ENCODE results near the gene PCDHGA7.
"Not testable (repeated sequence)": the region's sequence is repeated elsewhere in the genome, so short reads cannot be mapped to it uniquely, and the experiment has no call there.

The PCDHGA7 gene

GRCh38 chr5:141382469-141383294 lies at the start of gene PCDHGA7:
PCDHGA7 (plus strand) TSS chr5:141382742; CDS start chr5:141382900, 158 bp downstream.
- no peak for DNase-seq (ENCODE audit: low read depth in 3 of 3)

DNA sequence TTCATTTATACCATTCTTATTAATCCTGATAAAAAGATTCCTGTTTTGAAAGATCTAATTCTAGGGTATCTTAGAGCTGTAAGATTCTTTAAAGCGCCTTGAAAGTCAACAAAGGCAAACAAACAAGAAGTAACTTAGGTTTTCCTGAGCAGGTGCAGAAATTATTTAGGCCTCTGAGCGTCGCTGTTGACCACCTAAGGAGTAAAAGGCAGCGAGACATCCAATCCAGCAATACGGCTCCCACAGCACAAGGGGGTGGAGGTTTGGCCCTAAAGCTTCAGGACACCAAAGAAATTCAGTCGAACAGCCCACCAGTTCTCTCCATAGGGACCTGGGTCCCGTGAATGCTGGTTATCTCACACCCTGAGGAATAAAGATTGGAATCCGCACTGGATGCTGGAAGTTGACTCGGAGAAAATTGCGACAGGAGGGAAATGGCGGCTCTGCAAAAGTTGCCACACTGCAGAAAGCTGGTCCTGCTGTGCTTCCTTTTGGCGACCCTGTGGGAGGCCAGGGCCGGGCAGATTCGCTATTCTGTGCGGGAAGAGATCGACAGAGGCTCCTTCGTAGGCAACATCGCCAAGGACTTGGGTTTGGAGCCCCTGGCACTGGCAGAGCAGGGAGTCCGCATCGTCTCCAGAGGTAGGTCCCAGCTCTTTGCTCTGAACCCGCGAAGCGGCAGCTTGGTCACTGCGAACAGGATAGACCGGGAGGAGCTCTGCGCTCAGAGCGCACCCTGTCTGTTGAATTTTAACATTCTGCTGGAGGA lies 43.8 kb upstream of the PCDHGA7 start, which contains the start of gene PCDHGA2:
PCDHGA2 (plus strand) TSS at position 223 of the 769 bp plus-strand sequence.
- no peak for DNase-seq (ENCODE audit: low read depth in 3 of 3)

- not testable (repeated sequence) for DNase-seq (ENCODE audit: low read depth in 3 of 3)
Measured at GRCh38 chr5:141340781-141341354, 41.7 kb upstream of the PCDHGA7 start.

DNA sequence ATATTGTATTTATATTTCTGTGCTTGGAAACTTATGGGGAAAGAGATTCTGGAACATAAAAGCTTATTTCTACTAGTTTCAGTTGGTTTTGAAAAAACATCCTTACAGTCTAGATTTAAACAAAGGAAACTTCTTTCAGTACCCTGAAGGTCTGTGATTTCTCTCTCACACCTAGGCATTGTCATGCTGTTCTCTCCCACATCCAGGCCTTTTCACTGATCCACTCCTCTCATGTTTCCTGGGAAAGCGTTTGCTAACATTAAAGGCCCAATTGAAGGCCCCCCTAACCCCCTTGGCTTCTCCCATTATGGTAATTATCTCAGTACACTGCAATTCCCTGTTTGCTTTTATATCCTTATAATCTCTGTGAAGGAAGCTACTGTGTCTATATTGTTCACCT lies 39.8 kb upstream of the PCDHGA7 start:
- DNase-seq (ENCODE audit: low read depth in 3 of 3), result no peak

DNA sequence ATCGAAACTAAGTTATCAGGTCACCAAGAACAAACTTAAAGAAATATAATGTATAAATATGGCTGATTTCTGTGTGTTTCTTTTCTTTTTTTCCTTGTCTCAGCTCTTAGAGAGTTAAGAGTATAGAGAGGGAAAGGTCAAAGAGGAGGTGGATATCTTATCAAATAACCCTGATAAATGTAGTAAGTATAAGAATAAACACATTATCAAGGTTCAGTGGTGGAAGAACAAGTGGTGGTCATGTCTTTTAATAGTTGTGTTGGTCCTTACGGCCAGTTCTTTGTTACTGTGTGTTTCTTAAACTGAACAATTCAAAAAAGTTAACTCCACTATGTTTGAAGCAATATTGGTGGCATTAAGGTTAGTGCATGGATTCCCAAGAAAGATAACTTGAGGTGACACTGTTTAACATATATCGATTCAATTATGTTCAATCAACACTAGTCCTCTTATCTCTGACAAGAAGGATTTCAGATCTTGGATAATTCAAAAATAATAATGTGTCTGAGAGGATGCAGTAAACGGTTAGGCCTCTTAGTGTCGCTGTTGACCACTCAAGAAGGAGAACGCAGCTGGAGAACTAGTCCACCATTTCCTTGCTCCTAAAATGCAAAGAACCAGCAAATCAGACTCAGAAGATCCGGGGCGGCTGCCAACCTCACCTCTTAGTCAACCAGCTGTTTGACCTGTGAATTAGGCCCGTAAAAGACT lies 39.1 kb upstream of the PCDHGA7 start, which contains the start of gene PCDHGA3:
PCDHGA3 (plus strand) TSS at position 588 of the 711 bp plus-strand sequence. CDS start 205 bp downstream, outside the sequence.
- no peak for DNase-seq (ENCODE audit: low read depth in 3 of 3)

- no peak for DNase-seq (ENCODE audit: low read depth in 3 of 3)
Measured at GRCh38 chr5:141343953-141344463, 38.5 kb upstream of the PCDHGA7 start.

DNA sequence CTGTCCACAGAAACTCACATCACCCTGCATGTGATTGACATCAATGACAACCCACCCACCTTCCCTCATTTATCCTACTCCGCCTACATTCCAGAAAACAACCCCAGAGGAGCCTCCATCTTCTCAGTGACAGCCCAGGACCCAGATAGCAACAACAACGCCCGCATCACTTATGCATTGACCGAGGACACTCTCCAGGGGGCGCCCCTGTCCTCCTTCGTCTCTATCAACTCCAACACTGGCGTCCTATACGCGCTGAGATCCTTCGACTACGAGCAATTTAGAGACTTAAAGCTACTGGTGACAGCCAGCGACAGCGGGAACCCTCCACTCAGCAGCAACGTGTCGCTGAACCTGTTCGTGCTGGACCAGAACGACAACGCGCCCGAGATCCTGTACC lies 37.2 kb upstream of the PCDHGA7 start:
- DNase-seq (ENCODE audit: low read depth in 3 of 3), result no peak

DNA sequence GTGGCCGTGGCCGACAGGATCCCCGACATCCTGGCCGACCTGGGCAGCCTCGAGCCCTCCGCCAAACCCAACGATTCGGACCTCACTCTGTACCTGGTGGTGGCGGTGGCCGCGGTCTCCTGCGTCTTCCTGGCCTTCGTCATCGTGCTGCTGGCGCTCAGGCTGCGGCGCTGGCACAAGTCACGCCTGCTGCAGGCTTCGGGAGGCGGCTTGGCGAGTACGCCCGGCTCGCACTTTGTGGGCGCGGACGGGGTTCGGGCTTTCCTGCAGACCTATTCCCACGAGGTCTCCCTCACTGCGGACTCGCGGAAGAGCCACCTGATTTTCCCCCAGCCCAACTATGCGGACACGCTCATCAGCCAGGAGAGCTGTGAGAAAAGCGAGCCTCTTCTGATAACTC lies 36.5 kb upstream of the PCDHGA7 start:
- DNase-seq (ENCODE audit: low read depth in 3 of 3), result not testable (repeated sequence)

- DNase-seq (ENCODE audit: low read depth in 3 of 3), result peak in 1 of 3 experiments; percentile 27
Measured at GRCh38 chr5:141349917-141350619, 32.5 kb upstream of the PCDHGA7 start, which contains the start of gene PCDHGB1. PCDHGB1 (plus strand) TSS chr5:141350099; CDS start chr5:141350261, 162 bp downstream.

DNA sequence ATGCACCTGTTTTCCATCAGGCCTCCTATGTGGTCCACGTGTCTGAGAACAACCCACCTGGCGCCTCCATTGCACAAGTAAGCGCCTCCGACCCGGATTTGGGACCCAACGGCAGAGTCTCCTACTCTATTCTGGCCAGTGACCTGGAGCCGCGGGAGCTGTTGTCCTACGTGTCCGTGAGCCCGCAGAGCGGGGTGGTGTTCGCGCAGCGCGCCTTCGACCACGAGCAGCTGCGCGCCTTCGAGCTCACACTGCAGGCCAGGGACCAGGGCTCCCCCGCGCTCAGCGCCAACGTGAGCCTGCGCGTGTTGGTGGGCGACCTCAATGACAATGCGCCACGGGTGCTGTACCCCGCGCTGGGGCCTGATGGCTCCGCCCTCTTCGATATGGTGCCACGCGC lies 31.0 kb upstream of the PCDHGA7 start:
- DNase-seq (ENCODE audit: low read depth in 3 of 3), result no peak

DNA sequence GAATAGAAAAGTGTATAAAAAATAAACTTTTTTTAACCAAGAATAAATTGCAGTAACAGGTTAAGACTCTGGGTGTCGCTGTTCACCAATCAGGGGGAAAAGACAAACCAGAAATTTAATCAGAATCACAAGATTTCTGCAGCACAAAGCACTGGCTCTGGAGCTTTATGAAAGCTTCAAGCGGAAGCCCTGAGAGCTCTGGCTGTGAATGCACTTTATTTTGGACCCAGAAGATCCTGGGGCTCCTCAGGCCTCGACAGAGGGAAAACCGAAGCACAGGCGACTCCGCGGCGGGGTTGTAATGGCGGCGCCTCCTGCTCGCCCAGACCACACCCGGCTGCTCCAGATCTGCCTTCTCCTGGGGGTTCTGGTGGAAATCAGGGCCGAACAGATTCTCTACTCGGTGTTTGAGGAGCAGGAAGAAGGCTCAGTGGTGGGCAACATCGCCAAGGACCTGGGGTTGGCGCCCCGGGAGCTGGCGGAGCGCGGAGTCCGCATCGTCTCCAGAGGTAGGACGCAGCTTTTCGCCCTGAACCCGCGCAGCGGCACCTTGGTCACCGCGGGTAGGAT lies 27.6 kb upstream of the PCDHGA7 start, which contains the start of gene PCDHGA4:
PCDHGA4 (plus strand) TSS at position 122 of the 570 bp plus-strand sequence; CDS start at position 209, 87 bp downstream.
- DNase-seq (ENCODE audit: low read depth in 3 of 3), result no peak

DNA sequence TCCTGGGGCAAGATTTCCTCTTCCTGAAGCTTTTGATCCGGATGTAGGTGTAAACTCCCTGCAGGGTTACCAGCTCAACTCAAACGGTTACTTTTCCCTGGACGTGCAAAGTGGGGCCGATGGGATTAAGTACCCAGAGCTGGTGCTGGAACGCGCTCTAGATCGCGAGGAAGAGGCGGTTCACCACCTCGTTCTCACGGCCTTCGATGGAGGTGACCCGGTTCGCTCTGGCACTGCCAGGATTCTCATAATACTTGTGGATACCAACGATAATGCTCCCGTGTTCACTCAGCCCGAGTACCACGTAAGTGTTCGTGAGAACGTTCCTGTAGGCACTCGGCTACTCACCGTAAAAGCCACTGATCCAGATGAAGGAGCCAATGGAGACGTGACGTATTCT lies 26.9 kb upstream of the PCDHGA7 start:
- DNase-seq (ENCODE audit: low read depth in 3 of 3), result no peak

DNA sequence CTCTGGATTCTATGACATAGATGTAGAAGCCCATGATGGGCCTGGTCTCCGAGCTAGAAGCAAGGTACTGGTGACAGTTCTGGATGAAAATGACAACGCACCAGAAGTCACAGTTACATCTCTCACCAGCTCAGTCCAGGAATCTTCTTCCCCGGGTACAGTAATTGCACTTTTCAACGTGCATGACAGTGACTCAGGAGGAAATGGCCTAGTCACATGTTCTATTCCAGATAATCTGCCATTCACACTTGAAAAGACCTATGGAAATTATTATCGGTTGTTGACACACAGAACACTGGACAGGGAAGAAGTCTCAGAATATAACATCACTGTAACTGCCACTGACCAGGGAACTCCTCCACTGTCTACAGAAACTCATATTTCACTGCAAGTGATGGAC lies 26.4 kb upstream of the PCDHGA7 start:
- no peak for DNase-seq (ENCODE audit: low read depth in 3 of 3)

DNA sequence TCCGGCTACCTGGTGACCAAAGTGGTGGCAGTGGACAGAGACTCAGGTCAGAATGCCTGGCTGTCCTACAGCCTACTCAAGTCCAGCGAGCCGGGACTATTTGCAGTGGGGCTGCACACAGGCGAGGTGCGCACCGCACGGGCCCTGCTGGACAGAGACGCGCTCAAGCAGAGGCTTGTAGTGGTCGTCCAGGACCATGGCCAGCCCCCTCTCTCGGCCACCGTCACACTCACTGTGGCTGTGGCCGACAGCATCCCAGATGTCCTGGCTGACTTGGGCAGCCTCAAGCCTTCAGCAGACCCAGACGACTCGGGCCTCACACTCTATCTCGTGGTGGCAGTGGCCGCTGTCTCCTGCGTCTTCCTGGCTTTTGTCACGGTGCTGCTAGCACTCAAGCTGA lies 25.6 kb upstream of the PCDHGA7 start:
- DNase-seq (ENCODE audit: low read depth in 3 of 3), result no peak

- DNase-seq (ENCODE audit: low read depth in 3 of 3), result no peak
Measured at GRCh38 chr5:141359790-141360426, 22.6 kb upstream of the PCDHGA7 start, which contains the start of gene PCDHGB2. PCDHGB2 (plus strand) TSS chr5:141359994; CDS start chr5:141360136, 142 bp downstream.

DNA sequence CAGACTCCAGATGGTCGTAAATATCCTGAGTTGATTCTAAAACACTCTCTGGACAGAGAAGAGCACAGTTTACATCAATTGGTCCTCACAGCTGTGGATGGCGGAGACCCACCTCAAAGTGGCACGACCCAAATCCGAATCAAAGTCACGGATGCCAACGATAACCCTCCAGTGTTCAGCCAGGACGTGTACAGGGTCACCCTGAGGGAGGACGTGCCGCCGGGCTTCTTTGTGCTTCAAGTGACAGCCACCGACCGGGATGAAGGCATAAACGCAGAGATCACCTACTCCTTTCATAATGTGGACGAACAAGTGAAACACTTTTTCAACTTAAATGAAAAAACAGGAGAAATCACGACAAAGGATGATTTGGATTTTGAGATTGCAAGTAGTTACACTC lies 21.9 kb upstream of the PCDHGA7 start:
- no peak for DNase-seq (ENCODE audit: low read depth in 3 of 3)

GRCh38 chr5:141362719-141363118 lies 19.8 kb upstream of the PCDHGA7 start:
- DNase-seq (ENCODE audit: low read depth in 3 of 3), result no peak

DNA sequence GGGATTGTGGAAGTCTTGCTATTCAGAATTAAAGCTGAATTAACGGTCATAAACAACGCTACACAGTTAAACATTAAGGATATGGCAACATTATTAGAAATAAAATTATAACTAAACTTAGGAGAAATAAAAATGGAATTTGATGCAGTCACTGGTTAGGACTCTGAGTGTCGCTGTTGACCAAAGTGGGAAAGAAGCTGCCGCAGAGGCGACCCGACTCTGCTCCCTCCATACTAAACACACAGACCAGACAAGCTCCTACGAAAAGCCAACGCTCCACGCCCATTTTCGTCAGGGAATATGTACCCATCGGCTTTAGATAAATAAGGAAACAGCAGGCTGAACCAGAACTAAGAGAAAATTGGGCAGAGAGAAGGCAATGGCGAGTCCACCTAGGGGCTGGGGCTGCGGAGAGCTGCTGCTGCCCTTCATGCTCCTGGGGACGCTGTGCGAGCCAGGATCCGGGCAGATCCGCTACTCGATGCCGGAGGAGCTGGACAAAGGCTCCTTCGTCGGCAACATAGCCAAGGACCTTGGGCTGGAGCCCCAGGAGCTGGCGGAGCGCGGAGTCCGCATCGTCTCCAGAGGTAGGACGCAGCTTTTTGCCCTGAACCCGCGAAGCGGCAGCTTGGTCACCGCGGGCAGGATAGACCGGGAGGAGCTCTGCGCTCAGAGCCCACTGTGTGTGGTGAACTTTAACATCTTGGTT lies 18.4 kb upstream of the PCDHGA7 start, which contains the start of gene PCDHGA5:
PCDHGA5 (plus strand) TSS at position 211 of the 709 bp plus-strand sequence; CDS start at position 380, 169 bp downstream.
- DNase-seq (ENCODE audit: low read depth in 3 of 3), result no peak

Data from stimulated activated CD4-positive, alpha-beta T cell treated with anti-CD3 and anti-CD28 coated beads, TNF-alpha, amount 100 ng/mL, for 24 hours (primary cell).